ENCODE results near the gene UCKL1. TPM values are rescaled to one million over a fixed set of nuclear protein-coding genes. Genes with fewer than 3 reads are reported as not detected.

UCKL1 gene
- total and polyA plus RNA-seq, 2 experiments from 2014 or later, result 18.5 to 52.2 TPM

DNA sequence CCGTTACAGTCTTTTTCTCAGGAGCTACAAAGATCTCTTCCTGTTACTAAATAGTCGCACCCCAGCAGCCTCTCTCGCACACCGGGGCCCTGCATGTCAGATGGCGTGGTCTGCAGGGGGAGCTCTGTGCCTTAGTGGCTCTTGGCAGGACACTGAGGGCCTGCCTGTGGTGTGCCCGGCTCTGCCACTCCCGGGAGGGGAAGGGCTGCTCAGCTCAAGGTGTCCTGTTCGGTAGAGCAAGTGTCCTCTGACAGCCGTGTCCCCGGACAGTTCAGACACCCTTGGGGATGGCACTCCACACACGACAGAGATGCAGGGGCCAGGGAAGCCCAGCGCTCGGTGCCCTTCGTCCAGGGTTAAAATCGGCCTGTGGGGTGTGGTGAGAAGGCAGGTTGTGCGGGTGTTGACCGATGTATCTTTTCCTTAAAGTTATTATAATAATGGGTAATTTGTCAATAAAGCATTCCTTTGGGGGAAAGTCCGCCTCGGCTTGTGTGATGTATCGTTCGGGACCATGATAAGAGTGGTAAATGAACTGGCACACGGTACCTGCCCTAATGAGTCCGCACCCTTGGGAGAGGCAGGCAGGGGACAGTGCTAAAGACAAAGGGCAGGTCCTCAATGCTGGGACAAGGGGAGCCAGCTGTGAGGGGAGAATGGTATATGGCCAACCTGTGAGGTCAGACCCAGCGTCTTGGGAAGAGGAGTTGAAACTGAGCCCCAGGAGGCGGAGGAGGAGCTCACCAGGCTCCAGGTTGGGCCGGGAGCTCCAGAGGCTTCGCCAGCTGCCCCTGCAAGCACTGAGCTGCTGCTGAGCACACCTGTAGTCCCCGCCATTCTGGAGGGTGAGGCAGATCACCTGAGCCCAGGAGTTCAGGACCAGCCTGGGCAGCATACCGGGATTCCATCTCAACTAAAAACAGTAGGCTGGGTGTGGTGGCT, 64.9 kb downstream of the UCKL1 start:
- Histone ChIP-seq H3K27me3 (no peaks in the 10 kb centered on the region), H3K36me3 (replicated peaks; ENCODE audit: insufficient read depth, low read depth) (no peaks in the 10 kb centered on the region), H2AFZ (no peak overlapping the region), H3K4me1 (ENCODE audit: insufficient read depth) (peaks cover under 1% of the 10 kb centered on the region), H3K9me2 (replicated peaks; ENCODE audit: insufficient read depth) (no peaks in the 10 kb centered on the region), H4K20me1 (ENCODE audit: insufficient read depth, poor library complexity, severe bottlenecking) (peaks cover 7% of the 10 kb centered on the region), H3K4me2 (no peak overlapping the region), H3K27ac (no peak overlapping the region), H3K79me2 (peaks cover 9% of the 10 kb centered on the region), H3K4me3 (no peak overlapping the region), H3K9me3 (ENCODE audit: low read depth) (no peaks in the 10 kb centered on the region)
- TF ChIP-seq EZH2 (IDR thresholded peaks at IDR 0.05; ENCODE audit: borderline replicate concordance) (no peak), EZH2phosphoT487 (IDR thresholded peaks at IDR 0.05; ENCODE audit: low read depth, severe bottlenecking, unreplicated experiment) (no peak)
- TF ChIP-seq, protein P1, sequence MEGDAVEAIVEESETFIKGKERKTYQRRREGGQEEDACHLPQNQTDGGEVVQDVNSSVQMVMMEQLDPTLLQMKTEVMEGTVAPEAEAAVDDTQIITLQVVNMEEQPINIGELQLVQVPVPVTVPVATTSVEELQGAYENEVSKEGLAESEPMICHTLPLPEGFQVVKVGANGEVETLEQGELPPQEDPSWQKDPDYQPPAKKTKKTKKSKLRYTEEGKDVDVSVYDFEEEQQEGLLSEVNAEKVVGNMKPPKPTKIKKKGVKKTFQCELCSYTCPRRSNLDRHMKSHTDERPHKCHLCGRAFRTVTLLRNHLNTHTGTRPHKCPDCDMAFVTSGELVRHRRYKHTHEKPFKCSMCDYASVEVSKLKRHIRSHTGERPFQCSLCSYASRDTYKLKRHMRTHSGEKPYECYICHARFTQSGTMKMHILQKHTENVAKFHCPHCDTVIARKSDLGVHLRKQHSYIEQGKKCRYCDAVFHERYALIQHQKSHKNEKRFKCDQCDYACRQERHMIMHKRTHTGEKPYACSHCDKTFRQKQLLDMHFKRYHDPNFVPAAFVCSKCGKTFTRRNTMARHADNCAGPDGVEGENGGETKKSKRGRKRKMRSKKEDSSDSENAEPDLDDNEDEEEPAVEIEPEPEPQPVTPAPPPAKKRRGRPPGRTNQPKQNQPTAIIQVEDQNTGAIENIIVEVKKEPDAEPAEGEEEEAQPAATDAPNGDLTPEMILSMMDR (IDR thresholded peaks at IDR 0.05; ENCODE audit: poor library complexity), result no peak
- DNase-seq (ENCODE audit: low spot score), result no peak
- 95% methylated on average over 28 of the region's 29 CpGs for WGBS (ENCODE audit: low lambda C conversion rate, missing lambda C conversion rate)

DNA sequence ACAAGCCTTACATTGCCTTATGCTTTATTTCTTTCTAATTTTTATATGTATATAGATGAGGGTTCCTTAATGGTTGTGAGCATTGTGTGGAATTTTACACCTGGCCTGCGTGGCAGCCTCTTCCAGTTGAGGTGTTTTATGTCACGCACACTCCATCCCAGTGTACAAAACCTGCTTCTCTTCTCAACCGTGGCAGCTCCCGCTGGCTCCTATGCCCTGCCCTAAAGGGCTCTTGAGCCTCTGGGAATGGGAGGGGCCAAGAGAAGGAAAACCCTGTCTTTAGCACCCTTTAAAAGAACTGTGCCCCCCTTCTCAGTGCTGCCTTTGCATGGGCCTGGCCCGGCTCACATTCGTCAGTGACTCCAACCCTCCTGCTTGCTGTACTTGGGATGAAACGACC, 65.6 kb downstream of the UCKL1 start:
- H3K36me3 ChIP-seq (replicated peaks; ENCODE audit: insufficient read depth, low read depth), result no peaks in the 10 kb centered on the region
- WGBS (ENCODE audit: low lambda C conversion rate, missing lambda C conversion rate), result 92% methylated on average over 7 of the region's 7 CpGs

DNA sequence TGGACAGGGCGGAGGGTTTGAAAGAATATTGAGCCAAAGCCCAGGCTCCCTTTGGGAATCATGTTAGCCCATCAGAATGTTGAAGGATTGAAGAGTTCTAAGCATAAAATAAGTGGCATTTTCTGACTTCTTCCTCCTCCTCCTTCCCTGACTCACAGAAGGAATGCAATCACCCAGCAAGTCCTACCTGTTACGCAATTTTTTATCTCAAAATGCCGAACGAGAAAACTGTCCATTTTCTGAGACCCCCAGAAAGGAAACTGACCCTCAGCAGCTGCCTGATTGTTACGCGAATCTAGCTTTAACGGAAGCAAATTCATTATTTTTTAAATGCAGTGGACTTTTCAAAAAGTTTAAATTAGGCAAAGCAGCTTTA, 66.0 kb downstream of the UCKL1 start:
- no peak overlapping the region for H2AFZ ChIP-seq
- H3K27ac ChIP-seq, result no peak overlapping the region
- 80% methylated on average over 7 of the region's 7 CpGs for WGBS (ENCODE audit: low lambda C conversion rate, missing lambda C conversion rate)
- H3K27me3 ChIP-seq, result no peaks in the 10 kb centered on the region
- TF ChIP-seq EZH2phosphoT487 (IDR thresholded peaks at IDR 0.05; ENCODE audit: low read depth, severe bottlenecking, unreplicated experiment), result no peak
- TF ChIP-seq EZH2 (IDR thresholded peaks at IDR 0.05; ENCODE audit: borderline replicate concordance), result no peak
- TF ChIP-seq, protein P1 (IDR thresholded peaks at IDR 0.05; ENCODE audit: poor library complexity), result no peak
- no peak for DNase-seq (ENCODE audit: low spot score)
- no peaks in the 10 kb centered on the region for H3K9me3 ChIP-seq (ENCODE audit: low read depth)
- H3K4me3 ChIP-seq, result no peak overlapping the region
- peaks cover 6% of the 10 kb centered on the region for H4K20me1 ChIP-seq (ENCODE audit: insufficient read depth, poor library complexity, severe bottlenecking)
- no peaks in the 10 kb centered on the region for H3K36me3 ChIP-seq (replicated peaks; ENCODE audit: insufficient read depth, low read depth)
- H3K9me2 ChIP-seq (replicated peaks; ENCODE audit: insufficient read depth), result no peaks in the 10 kb centered on the region
- H3K4me1 ChIP-seq (ENCODE audit: insufficient read depth), result no peaks in the 10 kb centered on the region
- H3K79me2 ChIP-seq, result no peaks in the 10 kb centered on the region
- H3K4me2 ChIP-seq, result no peak overlapping the region

More for the DNA sequence above, 65.6 kb downstream of the UCKL1 start:
- H3K79me2 ChIP-seq, result peaks cover 2% of the 10 kb centered on the region
- no peaks in the 10 kb centered on the region for H3K4me1 ChIP-seq (ENCODE audit: insufficient read depth)
- H3K9me2 ChIP-seq (replicated peaks; ENCODE audit: insufficient read depth), result no peaks in the 10 kb centered on the region
- no peak overlapping the region for H3K27ac ChIP-seq
- no peak for DNase-seq (ENCODE audit: low spot score)
- no peak overlapping the region for H2AFZ ChIP-seq
- H3K4me3 ChIP-seq, result no peak overlapping the region
- H3K4me2 ChIP-seq, result no peak overlapping the region
- no peaks in the 10 kb centered on the region for H3K27me3 ChIP-seq
- peaks cover 4% of the 10 kb centered on the region for H4K20me1 ChIP-seq (ENCODE audit: insufficient read depth, poor library complexity, severe bottlenecking)
- no peaks in the 10 kb centered on the region for H3K9me3 ChIP-seq (ENCODE audit: low read depth)
- TF ChIP-seq EZH2 (IDR thresholded peaks at IDR 0.05; ENCODE audit: borderline replicate concordance), result no peak
- TF ChIP-seq, protein P1 (IDR thresholded peaks at IDR 0.05; ENCODE audit: poor library complexity), result no peak
- no peak for TF ChIP-seq EZH2phosphoT487 (IDR thresholded peaks at IDR 0.05; ENCODE audit: low read depth, severe bottlenecking, unreplicated experiment)

MicroRNA genes within 50 kb of the gene (microRNA counts, 767-probe panel; counts per million panel counts)
- microRNA hsa-miR-1914-5p (not detected), microRNA hsa-miR-647 (not detected), microRNA hsa-miR-941 (not detected)

Small RNA genes lying within 50 kb of the gene (microRNA-seq; reads per million reads assigned to microRNA genes)
- gene MIR1914 (3.1 reads per million), gene MIR647 (not detected), gene MIR941-1 (not detected), gene MIR941-2 (not detected), gene MIR941-3 (not detected), gene MIR941-4 (not detected), gene MIR941-5 (not detected)

Small RNA genes lying within 50 kb of the gene (small RNA-seq; reads per million reads assigned to genes)
- gene MIR647, result not detected
- gene MIR941-2, result not detected
- gene MIR941-4, result not detected
- gene MIR941-5, result not detected
- 0.09 reads per million for gene RNU1-134P

Other genes starting within 250 kb of the UCKL1 start
- gene ARFRP1, start 248.4 kb downstream of the UCKL1 start, total RNA-seq, result 24.0 and 31.5 TPM in 2 replicates
- gene ARFRP1, start 248.4 kb downstream of the UCKL1 start, polyA plus RNA-seq, result 38.0 and 50.0 TPM in 2 replicates
- gene ZGPAT, start 248.4 kb downstream of the UCKL1 start, total RNA-seq, result 18.6 and 21.5 TPM in 2 replicates
- 41.7 and 48.7 TPM in 2 replicates for gene ZGPAT, start 248.4 kb downstream of the UCKL1 start, polyA plus RNA-seq
- gene LIME1, start 219.8 kb downstream of the UCKL1 start, total RNA-seq, result 6.6 and 11.7 TPM in 2 replicates
- gene LIME1, start 219.8 kb downstream of the UCKL1 start, polyA plus RNA-seq, result 20.2 and 20.7 TPM in 2 replicates
- gene SLC2A4RG, start 216.6 kb downstream of the UCKL1 start, total RNA-seq, result 43.9 and 59.4 TPM in 2 replicates
- gene SLC2A4RG, start 216.6 kb downstream of the UCKL1 start, polyA plus RNA-seq, result 50.4 and 53.6 TPM in 2 replicates
- gene ZBTB46, start 125.2 kb downstream of the UCKL1 start, total RNA-seq, result 4.0 and 5.2 TPM in 2 replicates
- gene ZBTB46, start 125.2 kb downstream of the UCKL1 start, polyA plus RNA-seq, result 2.0 and 3.2 TPM in 2 replicates
- gene ABHD16B, start 94.9 kb downstream of the UCKL1 start, total RNA-seq, result not detected in 2 replicates
- 0.68 and 0.95 TPM in 2 replicates for gene ABHD16B, start 94.9 kb downstream of the UCKL1 start, polyA plus RNA-seq
- gene TPD52L2, start 91.1 kb downstream of the UCKL1 start, total RNA-seq, result 83.2 and 86.2 TPM in 2 replicates
- 93.8 and 98.1 TPM in 2 replicates for gene TPD52L2, start 91.1 kb downstream of the UCKL1 start, polyA plus RNA-seq
- 34.0 and 39.6 TPM in 2 replicates for gene DNAJC5, start 61.3 kb downstream of the UCKL1 start, total RNA-seq
- gene DNAJC5, start 61.3 kb downstream of the UCKL1 start, polyA plus RNA-seq, result 6.6 and 10.2 TPM in 2 replicates
- gene ZNF512B, start 13.5 kb upstream of the UCKL1 start, total RNA-seq, result 11.5 and 13.5 TPM in 2 replicates
- gene ZNF512B, start 13.5 kb upstream of the UCKL1 start, polyA plus RNA-seq, result 10.1 and 12.4 TPM in 2 replicates
- gene SAMD10, start 23.2 kb upstream of the UCKL1 start, total RNA-seq, result 1.1 and 1.6 TPM in 2 replicates
- gene SAMD10, start 23.2 kb upstream of the UCKL1 start, polyA plus RNA-seq, result 11.0 and 11.7 TPM in 2 replicates
- gene PRPF6, start 24.7 kb upstream of the UCKL1 start, total RNA-seq, result 35.6 and 41.3 TPM in 2 replicates
- 37.3 and 43.1 TPM in 2 replicates for gene PRPF6, start 24.7 kb upstream of the UCKL1 start, polyA plus RNA-seq
- 0.57 and 0.72 TPM in 2 replicates for gene C20orf204, start 79.8 kb upstream of the UCKL1 start, total RNA-seq
- 0.85 and 1.7 TPM in 2 replicates for gene C20orf204, start 79.8 kb upstream of the UCKL1 start, polyA plus RNA-seq
- gene SOX18, start 93.2 kb upstream of the UCKL1 start, total RNA-seq, result not detected in 2 replicates
- gene SOX18, start 93.2 kb upstream of the UCKL1 start, polyA plus RNA-seq, result 1.9 and 2.0 TPM in 2 replicates
- gene TCEA2, start 106.8 kb upstream of the UCKL1 start, total RNA-seq, result 23.8 and 26.0 TPM in 2 replicates
- 74.2 and 80.0 TPM in 2 replicates for gene TCEA2, start 106.8 kb upstream of the UCKL1 start, polyA plus RNA-seq
- gene RGS19, start 123.1 kb upstream of the UCKL1 start, total RNA-seq, result 8.1 and 8.8 TPM in 2 replicates
- gene RGS19, start 123.1 kb upstream of the UCKL1 start, polyA plus RNA-seq, result 10.9 and 13.5 TPM in 2 replicates
- gene OPRL1, start 123.7 kb upstream of the UCKL1 start, total RNA-seq, result 1.1 and 1.5 TPM in 2 replicates
- gene OPRL1, start 123.7 kb upstream of the UCKL1 start, polyA plus RNA-seq, result 0.50 and 0.90 TPM in 2 replicates
- gene LKAAEAR1, start 128.0 kb upstream of the UCKL1 start, total RNA-seq, result not detected in 2 replicates
- 0.91 and 1.2 TPM in 2 replicates for gene LKAAEAR1, start 128.0 kb upstream of the UCKL1 start, polyA plus RNA-seq
- gene NPBWR2, start 151.1 kb upstream of the UCKL1 start, total RNA-seq, result not detected in 2 replicates
- gene NPBWR2, start 151.1 kb upstream of the UCKL1 start, polyA plus RNA-seq, result not detected in 2 replicates
- gene MYT1, start 208.0 kb upstream of the UCKL1 start, total RNA-seq, result 0.03 and 0.08 TPM in 2 replicates
- 0.05 and 0.06 TPM in 2 replicates for gene MYT1, start 208.0 kb upstream of the UCKL1 start, polyA plus RNA-seq

Data from hepatocyte (in vitro differentiated cells).